Liver (tissue), 3 donors: ENCODE results near the gene CFAP61.

Experiments used
- CTCF ChIP-seq: fragments of 150-350 bp; IDR thresholded peaks from 2 replicates; pipeline ENCODE4 v1.5.1; 2017; ENCODE audit warnings: improper control_type of control experiment, low read depth, low read length; ENCODE audit not compliant: missing input control
- FOXA2 ChIP-seq: IDR thresholded peaks from 2 replicates; pipeline ENCODE4 v1.6.1; 2016; ENCODE audit warnings: antibody characterized with exemption
- GABPA ChIP-seq, 2 donors: IDR thresholded peaks in 1 of 2; conservative IDR thresholded peaks in 1 of 2; 2 replicates each; pipeline ENCODE4 v1.6.1; 2016; ENCODE audit warnings: antibody characterized with exemption in 2 of 2, mild to moderate bottlenecking in 1 of 2, moderate library complexity in 1 of 2
- JUND ChIP-seq, 2 donors: IDR thresholded peaks; 2 replicates each; pipeline ENCODE4 v1.6.1; 2016; ENCODE audit warnings: antibody characterized with exemption in 2 of 2
- MAX ChIP-seq: IDR thresholded peaks from 2 replicates; pipeline ENCODE4 v1.6.1; 2016; ENCODE audit warnings: antibody characterized with exemption
- RAD21 ChIP-seq, 2 donors: IDR thresholded peaks; 2 replicates each; pipeline ENCODE4 v1.6.1; 2016; ENCODE audit warnings: antibody characterized with exemption in 2 of 2, mild to moderate bottlenecking in 2 of 2
- SP1 ChIP-seq: IDR thresholded peaks from 2 replicates; pipeline ENCODE4 v1.6.1; 2018; ENCODE audit warnings: antibody characterized with exemption, mild to moderate bottlenecking
- YY1 ChIP-seq: IDR thresholded peaks from 2 replicates; pipeline ENCODE4 v1.6.1; 2016; ENCODE audit warnings: antibody characterized with exemption, mild to moderate bottlenecking
- ZBTB33 ChIP-seq: IDR thresholded peaks from 2 replicates; pipeline ENCODE4 v1.6.1; 2016; ENCODE audit warnings: antibody characterized with exemption
- donor health status: healthy.
- donor health status: healthy.

- TF ChIP-seq CTCF (no peak), SP1 (no peak), RAD21 (IDR thresholded peaks at IDR 0.05) (no peak), ZBTB33 (no peak), YY1 (no peak), FOXA2 (no peak), MAX (no peak), JUND (IDR thresholded peaks at IDR 0.05) (no peak), GABPA (IDR thresholded peaks at IDR 0.05 in 1 of 2, conservative IDR thresholded peaks at IDR 0.05 in 1 of 2) (no peak)
Measured at GRCh38 chr20:20276811-20277530, 224.6 kb downstream of the CFAP61 start.
